Measurements from ENCODE around the gene MAGEB17.
"Not testable (repeated sequence)": the region's sequence is repeated elsewhere in the genome, so short reads cannot be mapped to it uniquely, and the experiment has no call there.

MAGEB17 gene, protein sequence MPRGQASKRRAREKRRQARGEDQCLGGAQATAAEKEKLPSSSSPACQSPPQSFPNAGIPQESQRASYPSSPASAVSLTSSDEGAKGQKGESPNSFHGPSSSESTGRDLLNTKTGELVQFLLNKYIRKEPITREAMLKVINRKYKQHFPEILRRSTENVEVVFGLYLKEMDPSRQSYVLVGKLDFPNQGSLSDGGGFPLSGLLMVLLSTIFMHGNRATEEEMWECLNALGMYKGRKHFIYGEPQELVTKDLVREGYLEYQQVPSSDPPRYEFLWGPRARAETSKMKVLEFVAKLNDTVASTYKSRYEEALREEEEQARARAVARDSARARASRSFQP

GRCh38 chrX:16167181-16167580 lies at the start of gene MAGEB17:
Gene MAGEB17 (plus strand): TSS chrX:16167481. CDS start chrX:16170383, 2,902 bp downstream.
- DNase-seq: no peak

DNA sequence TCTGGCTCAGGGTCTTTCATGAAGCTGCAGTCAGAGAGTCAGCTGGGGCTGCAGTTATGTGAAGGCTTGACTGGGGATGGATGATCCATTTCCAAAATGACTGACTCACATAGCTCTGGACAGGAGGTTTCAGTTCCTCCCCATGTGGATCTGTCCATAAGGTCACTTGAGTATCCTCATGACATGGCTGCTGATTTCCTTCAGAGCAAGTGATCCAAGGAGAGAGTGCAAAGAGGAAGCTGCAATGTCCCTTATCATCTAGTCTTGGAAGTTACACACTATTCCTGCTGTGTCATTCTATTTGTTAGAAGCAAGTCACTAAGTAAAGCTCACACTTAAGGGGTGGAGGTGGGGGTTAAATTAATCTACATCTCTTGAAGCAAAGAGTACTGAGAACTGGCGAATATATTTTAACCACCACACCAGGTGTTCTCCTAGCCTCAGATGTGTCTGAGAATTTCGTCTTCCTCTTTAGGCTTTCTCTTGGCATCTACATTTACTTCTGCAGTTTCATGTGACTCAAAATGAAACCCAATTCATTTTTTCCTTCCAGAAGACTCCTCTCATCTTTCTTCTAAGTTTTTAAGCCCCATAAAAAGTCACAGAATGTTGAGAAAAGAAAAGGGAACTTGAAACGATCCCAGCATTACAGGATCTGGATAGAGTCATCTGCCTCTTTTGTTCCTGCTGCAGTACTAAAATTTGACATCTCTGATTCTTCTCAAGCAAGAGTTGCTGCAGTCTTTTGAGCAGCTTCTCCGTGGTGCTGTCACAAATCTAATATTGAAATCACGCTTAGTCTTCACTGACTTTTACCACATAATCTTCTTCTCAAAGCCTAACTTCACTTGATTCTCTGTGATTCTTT lies 47.7 kb upstream of the MAGEB17 start:
- no peak for DNase-seq

DNA sequence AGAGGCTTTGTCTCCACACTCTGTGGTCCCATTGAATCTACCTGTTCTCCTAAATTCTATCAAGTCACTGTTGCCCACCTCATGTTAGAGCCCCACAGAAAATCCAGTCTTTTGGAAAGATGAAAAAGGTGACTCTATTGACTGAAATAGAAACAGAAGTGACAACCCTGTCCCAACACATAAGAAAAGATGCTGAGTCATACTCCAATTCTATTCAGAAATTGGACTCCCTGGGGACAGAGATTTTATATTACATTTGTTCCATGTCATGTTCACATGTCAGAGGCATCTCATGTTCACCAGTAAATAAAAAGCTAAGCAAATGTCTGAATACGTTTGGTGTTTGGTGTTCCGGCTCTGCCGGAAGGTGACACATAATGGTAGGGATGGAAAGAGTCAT lies 46.9 kb upstream of the MAGEB17 start:
- DNase-seq: no peak

DNA sequence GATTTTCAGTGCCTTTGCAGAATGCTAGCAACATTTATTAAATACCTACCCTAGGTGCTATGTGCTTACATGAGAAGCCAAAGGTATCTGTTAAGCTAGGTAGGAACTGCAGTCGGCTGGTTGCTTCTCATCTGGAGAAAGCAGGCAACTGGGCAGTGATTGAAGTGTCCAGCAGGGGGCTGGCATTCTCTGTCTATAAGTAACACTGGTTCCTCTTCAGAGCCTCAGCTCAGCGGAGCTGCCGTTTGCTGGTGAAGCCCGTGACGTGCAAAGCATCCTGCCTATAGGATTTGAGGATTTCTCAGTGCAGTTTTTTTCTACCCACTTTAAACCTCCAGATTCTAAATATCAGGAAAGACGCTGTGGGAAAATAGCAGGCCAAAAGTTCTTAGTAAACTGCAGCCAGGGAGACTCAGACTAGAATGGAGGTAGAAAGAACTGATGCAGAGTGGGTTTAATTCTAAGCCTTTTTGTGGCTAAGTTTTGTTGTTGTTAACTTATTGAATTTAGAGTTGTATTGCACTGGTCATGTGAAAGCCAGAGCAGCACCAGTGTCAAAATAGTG lies 44.0 kb upstream of the MAGEB17 start, which contains the start of gene GRPR:
TSS of gene GRPR (plus strand) at position 344 of the 565 bp plus-strand sequence. CDS start 389 bp downstream, outside the sequence.
- peak; percentile 41 for DNase-seq

DNA sequence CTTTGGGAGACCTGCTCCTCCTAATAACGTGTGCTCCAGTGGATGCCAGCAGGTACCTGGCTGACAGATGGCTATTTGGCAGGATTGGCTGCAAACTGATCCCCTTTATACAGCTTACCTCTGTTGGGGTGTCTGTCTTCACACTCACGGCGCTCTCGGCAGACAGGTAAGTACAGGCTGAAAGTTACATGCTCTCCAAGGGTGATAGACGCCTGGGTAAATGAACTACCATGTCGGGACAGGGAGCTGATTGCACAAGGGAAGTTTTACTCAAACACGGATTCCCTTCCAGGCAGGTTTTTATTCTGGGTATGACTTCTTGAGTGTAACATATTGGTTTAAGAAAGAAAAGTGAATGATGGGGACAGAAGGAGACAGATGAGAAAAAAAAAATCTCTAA lies 43.1 kb upstream of the MAGEB17 start:
- DNase-seq: no peak

DNA sequence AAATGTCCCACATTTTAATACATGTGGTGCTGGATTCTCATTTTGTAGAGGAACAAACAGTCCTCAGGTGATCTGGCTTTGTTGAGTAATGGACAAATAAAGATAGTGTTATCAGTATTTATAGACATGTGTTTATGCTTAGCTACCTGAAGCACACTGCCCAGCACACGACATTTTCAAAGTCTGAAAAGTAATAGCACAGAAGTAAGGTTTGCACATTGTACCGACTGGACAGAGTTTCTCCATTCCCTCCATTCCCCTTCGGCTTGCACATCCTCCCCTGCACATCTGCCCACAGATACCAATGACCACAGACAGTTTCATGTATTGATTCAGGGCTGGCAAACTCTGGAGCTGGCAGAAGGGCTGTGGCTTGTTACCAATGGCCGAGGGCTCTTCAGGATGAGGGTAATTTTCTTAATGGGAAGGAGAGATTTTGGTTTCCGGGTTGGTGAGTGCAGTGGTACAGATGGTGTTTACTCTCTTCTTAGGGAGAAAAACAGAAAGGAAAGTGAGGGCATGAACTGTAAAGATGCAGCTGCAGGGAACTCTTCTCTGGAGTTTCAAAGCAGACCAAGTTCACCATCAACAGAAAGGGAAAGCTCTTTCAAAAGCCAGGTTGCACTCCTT lies 41.6 kb upstream of the MAGEB17 start:
- no peak for DNase-seq

- DNase-seq: no peak
These were observed 36.6 kb upstream of the MAGEB17 start for GRCh38 chrX:16130707-16131106.

DNA sequence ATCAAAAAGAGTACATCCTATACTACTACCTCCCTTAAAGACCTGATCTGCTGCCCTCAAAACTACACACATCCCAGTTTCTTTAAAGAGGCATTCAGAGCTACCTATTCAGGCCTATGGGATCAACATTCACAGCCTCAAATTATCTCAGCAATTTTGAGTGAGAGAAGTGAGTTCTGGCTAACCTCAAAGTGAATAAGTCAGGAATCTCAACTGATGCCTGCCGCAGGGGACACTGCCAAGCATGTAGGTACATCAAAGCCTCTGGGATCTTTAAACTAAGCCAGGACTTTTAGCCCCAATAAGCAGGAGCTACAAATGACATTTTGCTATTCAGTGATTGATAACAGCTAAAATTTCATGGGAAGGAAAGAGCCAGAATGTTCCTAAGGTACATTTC lies 32.3 kb upstream of the MAGEB17 start:
- DNase-seq: no peak

DNA sequence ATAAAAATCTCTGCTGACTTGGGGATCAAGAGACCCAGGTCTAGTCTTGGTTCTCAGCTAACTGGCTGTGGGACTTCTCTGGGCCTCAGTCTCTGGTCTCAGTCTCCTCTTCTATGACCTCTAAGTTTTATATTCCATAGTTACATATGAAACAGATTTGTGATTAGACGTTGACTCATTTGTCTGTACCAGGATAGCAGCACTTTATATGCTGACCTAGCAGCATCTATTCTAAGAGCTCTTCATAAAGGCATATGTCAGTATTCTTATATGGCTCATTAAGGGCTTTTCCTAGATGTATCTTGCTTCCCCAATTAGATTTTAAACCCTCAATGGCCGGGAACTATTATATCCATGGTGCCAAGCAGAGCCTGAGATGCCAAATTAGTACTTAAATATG lies 31.2 kb upstream of the MAGEB17 start:
- DNase-seq: no peak

DNA sequence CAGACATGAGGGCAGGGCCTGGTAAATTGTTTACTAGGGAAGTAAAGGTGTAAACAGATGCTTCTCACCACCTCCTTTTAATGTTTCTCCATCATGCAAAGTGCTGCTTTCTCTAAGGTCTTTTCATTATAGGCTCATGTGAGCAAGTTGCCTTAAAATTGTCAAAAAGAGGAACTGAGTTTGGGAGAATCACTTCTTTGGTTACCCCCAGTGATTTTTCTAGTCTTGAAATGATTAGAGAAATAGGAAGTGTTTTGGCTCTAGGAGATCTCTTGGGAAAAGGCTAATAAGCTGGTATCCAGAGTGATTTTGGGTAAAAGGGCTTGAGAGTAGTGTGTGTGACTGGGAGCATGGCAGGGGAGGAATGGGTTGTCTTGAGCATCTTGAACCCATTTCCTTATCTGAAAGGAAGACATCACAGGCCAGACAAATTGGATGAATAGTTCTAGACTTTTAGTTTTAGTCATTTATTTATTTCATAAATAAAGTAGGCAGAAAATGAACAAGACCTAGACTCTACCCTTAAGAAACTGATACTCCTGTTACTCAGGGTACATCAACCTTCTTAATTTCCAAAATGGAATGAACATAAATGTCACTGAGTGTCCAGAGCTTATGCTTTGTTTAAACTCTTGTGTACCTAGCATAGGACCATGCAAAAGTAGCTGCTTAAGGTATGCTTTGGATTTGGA lies 29.7 kb upstream of the MAGEB17 start:
- DNase-seq: no peak

DNA sequence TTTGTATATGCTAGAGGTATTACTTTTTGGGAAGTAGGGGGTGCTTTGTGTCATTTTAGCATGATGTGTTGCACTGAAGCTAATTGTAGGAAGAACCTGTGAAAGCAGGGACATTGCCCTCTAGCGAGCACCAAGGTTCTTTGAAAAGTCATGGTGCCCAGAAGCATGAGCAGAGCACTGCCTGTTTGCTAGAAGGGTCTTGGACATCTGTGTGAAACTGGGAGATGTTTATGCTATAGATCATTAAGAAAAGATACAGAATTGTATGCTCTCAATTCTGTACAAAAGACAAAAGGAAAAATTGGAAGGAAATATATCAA lies 29.2 kb upstream of the MAGEB17 start:
- no peak for DNase-seq

DNA sequence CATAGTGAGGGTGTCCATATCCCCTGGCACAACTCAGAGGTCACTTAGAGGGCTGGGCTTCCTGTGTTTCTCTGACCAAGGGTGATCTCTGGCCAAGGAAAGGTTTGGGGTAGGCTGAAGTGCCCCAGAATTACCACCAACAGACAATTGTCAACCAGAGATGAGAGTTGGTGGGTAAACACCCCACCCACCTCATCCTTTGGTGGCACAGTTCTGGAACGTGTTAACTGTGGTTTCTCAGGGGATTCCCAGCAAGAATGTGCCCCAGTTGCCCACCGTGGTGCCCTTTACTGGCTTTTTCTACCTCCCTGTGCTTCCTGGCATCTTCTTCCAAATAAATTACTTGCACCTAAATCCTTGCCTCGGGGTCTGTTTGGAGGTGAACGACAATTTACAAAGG lies 26.8 kb upstream of the MAGEB17 start:
- no peak for DNase-seq

GRCh38 chrX:16140983-16141382 lies 26.3 kb upstream of the MAGEB17 start:
- DNase-seq: no peak

GRCh38 chrX:16141422-16142245 lies 25.6 kb upstream of the MAGEB17 start:
- DNase-seq: no peak

DNA sequence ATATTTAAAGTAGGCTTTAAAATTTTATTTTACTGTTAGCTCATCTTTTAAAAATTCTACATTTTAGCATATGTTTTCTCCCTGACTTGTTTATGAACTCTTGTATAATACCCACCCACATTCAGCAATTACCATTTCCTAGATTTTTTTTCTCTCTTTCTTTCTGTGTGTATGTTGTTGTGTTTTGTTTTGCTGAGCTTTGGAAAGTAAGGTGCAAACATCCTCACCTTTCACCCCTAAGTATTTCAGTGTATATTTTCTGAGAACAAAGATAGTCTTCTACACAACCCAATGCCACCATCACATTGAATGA lies 25.1 kb upstream of the MAGEB17 start:
- DNase-seq: no peak

DNA sequence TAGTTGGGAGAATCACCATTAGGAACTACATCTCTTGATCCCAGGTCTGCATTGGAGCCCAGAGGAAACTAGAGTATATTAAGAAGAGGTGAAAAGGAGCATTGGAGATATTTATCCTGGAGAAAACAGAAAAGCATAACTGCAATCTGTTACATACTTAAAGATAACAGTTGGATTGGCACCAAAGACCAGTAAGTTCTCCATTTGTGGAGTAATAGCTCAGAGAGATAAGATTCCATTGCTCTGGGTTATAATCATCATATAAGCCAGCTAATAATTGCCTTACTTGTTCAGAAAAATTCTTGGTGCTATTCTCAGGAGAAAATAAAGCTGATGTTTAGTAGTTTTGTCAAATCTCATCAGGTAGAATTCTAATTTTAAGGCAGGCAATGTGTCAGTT lies 23.3 kb upstream of the MAGEB17 start:
- DNase-seq: no peak

DNA sequence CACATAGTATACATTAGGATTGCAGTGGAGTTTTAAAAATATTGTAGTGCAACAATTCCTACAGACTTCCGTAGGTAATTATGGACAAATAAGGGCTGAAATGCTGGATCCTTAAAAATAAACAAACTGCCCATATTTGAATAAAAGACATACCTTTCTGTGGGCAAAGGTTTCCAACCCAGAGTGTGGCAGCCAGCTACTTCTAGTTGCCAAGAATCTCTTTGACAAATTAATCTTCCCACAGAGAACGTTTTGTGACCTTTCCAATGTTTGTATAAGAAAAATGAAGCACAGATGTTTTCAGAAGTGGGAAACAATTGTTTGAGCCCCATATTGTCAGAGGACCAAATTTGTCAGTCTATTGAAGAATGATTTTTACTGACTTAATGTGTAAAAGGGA lies 22.9 kb upstream of the MAGEB17 start:
- no peak for DNase-seq

DNA sequence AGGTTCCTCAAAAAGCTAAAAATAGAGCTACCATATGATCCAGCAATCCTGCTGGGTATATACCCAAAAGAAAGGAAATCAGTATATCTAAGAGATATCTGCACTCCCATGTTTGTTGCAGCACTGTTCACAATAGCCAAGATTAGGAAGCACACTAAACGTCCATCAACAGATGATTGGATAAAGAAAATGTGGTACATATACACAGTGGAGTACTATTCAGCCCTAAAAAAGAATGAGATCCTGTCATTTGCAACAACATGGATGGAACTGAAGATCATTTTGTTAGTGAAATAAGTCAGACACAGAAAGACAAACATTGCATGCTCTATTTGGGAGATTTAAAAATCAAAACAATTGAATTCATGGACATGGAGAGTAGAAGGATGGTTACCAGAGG lies 22.2 kb upstream of the MAGEB17 start:
- DNase-seq: not testable (repeated sequence)

DNA sequence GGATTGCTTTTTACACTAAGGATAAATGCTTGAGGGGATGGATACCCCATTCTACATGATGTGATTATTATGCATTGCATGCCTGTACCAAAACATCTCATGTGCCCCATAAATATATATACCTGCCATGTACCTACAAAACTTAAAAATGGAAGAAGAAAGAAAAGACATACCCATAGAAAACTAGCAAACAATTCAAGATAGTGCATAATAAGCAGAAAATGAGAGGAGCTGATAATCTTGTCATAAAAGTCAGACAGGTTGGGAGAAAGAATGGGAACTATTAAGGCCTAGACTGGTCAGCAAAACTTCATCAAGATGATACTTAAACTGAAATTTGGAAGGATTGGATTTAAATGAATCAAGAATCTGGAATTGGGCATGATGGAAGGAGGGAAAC lies 21.6 kb upstream of the MAGEB17 start:
- DNase-seq: no peak

GRCh38 chrX:16148896-16149295 lies 18.4 kb upstream of the MAGEB17 start:
- no peak for DNase-seq

- DNase-seq: no peak
These were observed 11.6 kb upstream of the MAGEB17 start for GRCh38 chrX:16155581-16156096.

All from CD4-positive, alpha-beta T cell treated with Interleukin-21 for 1 hour (primary cell).